Measurements from ENCODE around the gene B3GALT6. TPM values are rescaled to one million over a fixed set of nuclear protein-coding genes. Genes with fewer than 3 reads are reported as not detected.

The B3GALT6 gene
- total RNA-seq, 2 donors from 2014 or later = 9.0 to 12.5 TPM

- ATAC-seq (no peak), DNase-seq (ENCODE audit: low spot score in 2 of 2) (peak in 1 of 2 donors; percentile 55)
- Mint-ChIP-seq H3K27ac (peak overlapping the region in 1 of 2 donors; percentile 91), H3K36me3 (peaks cover 0 to 7% of the 10 kb centered on the region in 2 donors), H3K9me3 (no peaks in the 10 kb centered on the region)
These were observed 21.1 kb upstream of the B3GALT6 start for GRCh38 chr1:1210726-1211540.

- peaks cover 5 to 7% of the 10 kb centered on the region in 2 donors for H3K36me3 Mint-ChIP-seq
- ATAC-seq (no peak), DNase-seq (ENCODE audit: low spot score in 2 of 2) (peak in 1 of 2 donors; percentile 55)
- H3K9me3 Mint-ChIP-seq = no peaks in the 10 kb centered on the region
- peak overlapping the region; percentile 85 to 91 for H3K27ac Mint-ChIP-seq
These were observed 20.2 kb upstream of the B3GALT6 start for GRCh38 chr1:1211541-1212441.

GRCh38 chr1:1212780-1213344 lies 19.2 kb upstream of the B3GALT6 start:
- H3K36me3 Mint-ChIP-seq = peaks cover 7 to 8% of the 10 kb centered on the region in 2 donors
- ATAC-seq (peak in 1 of 2 donors; percentile 41), DNase-seq (ENCODE audit: low spot score in 2 of 2) (peak in 1 of 2 donors; percentile 84)
- H3K9me3 Mint-ChIP-seq = no peaks in the 10 kb centered on the region
- H3K27ac Mint-ChIP-seq = peak overlapping the region in 1 of 2 donors; percentile 65

GRCh38 chr1:1213345-1214265 lies 18.4 kb upstream of the B3GALT6 start, which contains the start of gene TNFRSF4:
Gene TNFRSF4 (minus strand): TSS chr1:1214153. CDS start chr1:1214127, 26 bp downstream.
- ATAC-seq (peak; percentile 25 to 28), DNase-seq (ENCODE audit: low spot score in 2 of 2) (no peak)
- Mint-ChIP-seq H3K36me3 (peaks cover 7 to 8% of the 10 kb centered on the region in 2 donors), H3K27ac (peak within 1 kb of the TSS; percentile 65 to 74), H3K9me3 (no peaks in the 10 kb centered on the region)

- Mint-ChIP-seq H3K27ac (peak overlapping the region; percentile 65 to 74), H3K9me3 (no peaks in the 10 kb centered on the region), H3K36me3 (peaks cover 3 to 8% of the 10 kb centered on the region in 2 donors)
- ATAC-seq = no peak
- DNase-seq (ENCODE audit: low spot score in 2 of 2) = no peak
These were observed 16.9 kb upstream of the B3GALT6 start for GRCh38 chr1:1215080-1215676.

GRCh38 chr1:1215881-1216605 lies 16.0 kb upstream of the B3GALT6 start:
- H3K36me3 Mint-ChIP-seq = peaks cover 0 to 8% of the 10 kb centered on the region in 2 donors
- H3K9me3 Mint-ChIP-seq = no peaks in the 10 kb centered on the region
- H3K27ac Mint-ChIP-seq = peak overlapping the region; percentile 74 to 91
- no peak for DNase-seq (ENCODE audit: low spot score in 2 of 2)
- no peak for ATAC-seq

- ATAC-seq = no peak
- no peak for DNase-seq (ENCODE audit: low spot score in 2 of 2)
- Mint-ChIP-seq H3K36me3 (peaks cover 0 to 8% of the 10 kb centered on the region in 2 donors), H3K9me3 (no peaks in the 10 kb centered on the region), H3K27ac (peak overlapping the region; percentile 83 to 91)
These were observed 15.0 kb upstream of the B3GALT6 start for GRCh38 chr1:1216770-1217620.

- Mint-ChIP-seq H3K27ac (peak overlapping the region; percentile 65 to 83), H3K9me3 (no peaks in the 10 kb centered on the region), H3K36me3 (peaks cover 4 to 12% of the 10 kb centered on the region in 2 donors)
- no peak for DNase-seq (ENCODE audit: low spot score in 2 of 2)
- peak in 1 of 2 donors; percentile 15 for ATAC-seq
These were observed 14.2 kb upstream of the B3GALT6 start for GRCh38 chr1:1217621-1218523.

- Mint-ChIP-seq H3K36me3 (peaks cover 10 to 17% of the 10 kb centered on the region in 2 donors), H3K27ac (peak overlapping the region; percentile 65 to 83), H3K9me3 (no peaks in the 10 kb centered on the region)
- ATAC-seq (no peak), DNase-seq (ENCODE audit: low spot score in 2 of 2) (no peak)
These were observed 13.4 kb upstream of the B3GALT6 start for GRCh38 chr1:1218524-1219200.

GRCh38 chr1:1219341-1219740 lies 12.7 kb upstream of the B3GALT6 start:
- Mint-ChIP-seq H3K36me3 (peaks cover 10 to 17% of the 10 kb centered on the region in 2 donors), H3K9me3 (no peaks in the 10 kb centered on the region), H3K27ac (peak overlapping the region; percentile 68 to 83)
- ATAC-seq (peak in 1 of 2 donors; percentile 17), DNase-seq (ENCODE audit: low spot score in 2 of 2) (no peak)

- H3K36me3 Mint-ChIP-seq = peaks cover 10 to 17% of the 10 kb centered on the region in 2 donors
These were observed 11.8 kb upstream of the B3GALT6 start for GRCh38 chr1:1220197-1220596.

GRCh38 chr1:1221887-1222574 lies 10.0 kb upstream of the B3GALT6 start:
- Mint-ChIP-seq H3K9me3 (no peaks in the 10 kb centered on the region), H3K36me3 (peaks cover 10 to 18% of the 10 kb centered on the region in 2 donors), H3K27ac (peak overlapping the region in 1 of 2 donors; percentile 44)
- no peak for ATAC-seq
- DNase-seq (ENCODE audit: low spot score in 2 of 2) = no peak

More at GRCh38 chr1:1220197-1220596, 11.8 kb upstream of the B3GALT6 start:
- H3K27ac Mint-ChIP-seq = peak overlapping the region in 1 of 2 donors; percentile 83
- no peaks in the 10 kb centered on the region for H3K9me3 Mint-ChIP-seq
- DNase-seq (ENCODE audit: low spot score in 2 of 2) = no peak
- ATAC-seq = no peak
